Measurements from ENCODE around the gene CALR. TPM values are rescaled to one million over a fixed set of nuclear protein-coding genes. Genes with fewer than 3 reads are reported as not detected.

Gene CALR
- total RNA-seq, 3 donors from 2014 or later (not counting 1 experiment from before 2014, with no cell fraction given): 588 to 813 (median 763) TPM

DNA sequence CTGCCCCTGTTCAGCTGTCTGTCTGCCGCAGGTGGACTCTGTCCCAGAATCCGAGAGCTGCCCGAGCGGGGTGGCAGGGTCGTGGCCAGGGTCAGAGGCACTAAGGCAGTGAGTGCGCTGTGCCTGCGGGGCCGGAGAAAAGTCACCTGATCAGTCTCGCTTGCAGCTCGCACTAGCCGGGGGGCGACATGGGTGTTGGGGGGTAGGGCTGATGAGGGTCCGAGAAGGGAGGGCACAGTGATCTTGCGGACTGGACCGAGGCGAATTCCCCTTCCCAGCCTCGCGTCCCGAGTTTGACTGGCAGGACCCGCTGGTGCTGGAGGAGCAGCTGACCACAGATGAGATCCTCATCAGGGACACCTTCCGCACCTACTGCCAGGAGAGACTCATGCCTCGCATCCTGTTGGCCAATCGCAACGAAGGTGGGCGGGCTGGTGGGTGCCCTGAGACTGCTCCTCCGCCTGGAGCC, 46.8 kb upstream of the CALR start:
- DNase-seq: no peak
- no peaks in the 10 kb centered on the region for H3K9me3 ChIP-seq (ENCODE audit: control insufficient read depth, insufficient read depth, low read length)
- Mint-ChIP-seq H3K36me3 (peaks cover 14% of the 10 kb centered on the region), H3K4me1 (peaks cover 9 to 23% of the 10 kb centered on the region in 2 donors), H3K27ac (peak overlapping the region; percentile 90 to 93), H3K27me3 (ENCODE audit: low read depth in 2 of 2) (no peaks in the 10 kb centered on the region), H3K4me3 (peak overlapping the region; percentile 96), H3K9me3 (no peaks in the 10 kb centered on the region)
- H3K36me3 ChIP-seq (ENCODE audit: control insufficient read depth, insufficient read depth, low read length): peaks cover 17% of the 10 kb centered on the region
- peak overlapping the region; percentile 72 for H3K27ac ChIP-seq (ENCODE audit: low read length)
- TF ChIP-seq, protein P1, sequence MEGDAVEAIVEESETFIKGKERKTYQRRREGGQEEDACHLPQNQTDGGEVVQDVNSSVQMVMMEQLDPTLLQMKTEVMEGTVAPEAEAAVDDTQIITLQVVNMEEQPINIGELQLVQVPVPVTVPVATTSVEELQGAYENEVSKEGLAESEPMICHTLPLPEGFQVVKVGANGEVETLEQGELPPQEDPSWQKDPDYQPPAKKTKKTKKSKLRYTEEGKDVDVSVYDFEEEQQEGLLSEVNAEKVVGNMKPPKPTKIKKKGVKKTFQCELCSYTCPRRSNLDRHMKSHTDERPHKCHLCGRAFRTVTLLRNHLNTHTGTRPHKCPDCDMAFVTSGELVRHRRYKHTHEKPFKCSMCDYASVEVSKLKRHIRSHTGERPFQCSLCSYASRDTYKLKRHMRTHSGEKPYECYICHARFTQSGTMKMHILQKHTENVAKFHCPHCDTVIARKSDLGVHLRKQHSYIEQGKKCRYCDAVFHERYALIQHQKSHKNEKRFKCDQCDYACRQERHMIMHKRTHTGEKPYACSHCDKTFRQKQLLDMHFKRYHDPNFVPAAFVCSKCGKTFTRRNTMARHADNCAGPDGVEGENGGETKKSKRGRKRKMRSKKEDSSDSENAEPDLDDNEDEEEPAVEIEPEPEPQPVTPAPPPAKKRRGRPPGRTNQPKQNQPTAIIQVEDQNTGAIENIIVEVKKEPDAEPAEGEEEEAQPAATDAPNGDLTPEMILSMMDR (IDR thresholded peaks at IDR 0.05): no peak
- no peaks in the 10 kb centered on the region for H3K27me3 ChIP-seq (ENCODE audit: control insufficient read depth, insufficient read depth, low read length)
- 12% methylated on average over 26 of the region's 26 CpGs for WGBS (ENCODE audit: insufficient coverage)
- peaks cover 18% of the 10 kb centered on the region for H3K4me1 ChIP-seq (ENCODE audit: control insufficient read depth, insufficient read depth, low read length)
- H3K4me3 ChIP-seq (ENCODE audit: low read length): peak overlapping the region; percentile 87
- intact Hi-C loops (cut with micrococcal nuclease): loop anchor here (2.0 kb wide), 2 partner anchors 27 to 47 kb away; partner anchors contain the start of genes CALR and SYCE2
- ATAC-seq: no peak

DNA sequence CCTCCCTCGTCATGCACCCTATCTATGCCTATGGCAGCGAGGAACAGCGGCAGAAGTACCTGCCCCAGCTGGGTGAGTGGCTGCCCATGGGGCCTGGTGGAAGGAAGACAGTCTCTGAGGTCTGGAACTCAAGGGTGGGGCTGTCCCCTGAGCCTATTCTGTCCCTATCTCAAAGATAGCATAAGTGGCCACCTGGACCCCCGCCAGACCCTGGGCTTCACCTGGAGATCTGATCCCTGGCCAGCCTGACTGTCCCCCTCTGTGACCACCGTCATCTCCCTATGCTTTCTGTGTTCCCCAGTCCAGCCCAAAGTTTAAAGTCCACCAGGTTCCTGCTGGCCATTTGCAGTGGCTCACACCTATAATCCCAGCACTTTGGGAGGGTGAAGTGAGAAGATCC, 44.8 kb upstream of the CALR start:
- Histone ChIP-seq H3K4me1 (ENCODE audit: control insufficient read depth, insufficient read depth, low read length) (peaks cover 18% of the 10 kb centered on the region), H3K27me3 (ENCODE audit: control insufficient read depth, insufficient read depth, low read length) (no peaks in the 10 kb centered on the region), H3K27ac (ENCODE audit: low read length) (no peak overlapping the region), H3K4me3 (ENCODE audit: low read length) (no peak overlapping the region), H3K9me3 (ENCODE audit: control insufficient read depth, insufficient read depth, low read length) (no peaks in the 10 kb centered on the region), H3K36me3 (ENCODE audit: control insufficient read depth, insufficient read depth, low read length) (peaks cover 30% of the 10 kb centered on the region)
- Mint-ChIP-seq H3K4me1 (peaks cover 9 to 22% of the 10 kb centered on the region in 2 donors), H3K27ac (no peak overlapping the region), H3K9me3 (no peaks in the 10 kb centered on the region), H3K36me3 (peaks cover 14% of the 10 kb centered on the region), H3K4me3 (peak overlapping the region; percentile 45), H3K27me3 (ENCODE audit: low read depth in 2 of 2) (no peaks in the 10 kb centered on the region)
- 97% methylated on average over 5 of the region's 5 CpGs for WGBS (ENCODE audit: insufficient coverage)
- TF ChIP-seq, protein P1 (IDR thresholded peaks at IDR 0.05): no peak
- DNase-seq (no peak), ATAC-seq (no peak)
- intact Hi-C loops (cut with micrococcal nuclease): no loop called here

DNA sequence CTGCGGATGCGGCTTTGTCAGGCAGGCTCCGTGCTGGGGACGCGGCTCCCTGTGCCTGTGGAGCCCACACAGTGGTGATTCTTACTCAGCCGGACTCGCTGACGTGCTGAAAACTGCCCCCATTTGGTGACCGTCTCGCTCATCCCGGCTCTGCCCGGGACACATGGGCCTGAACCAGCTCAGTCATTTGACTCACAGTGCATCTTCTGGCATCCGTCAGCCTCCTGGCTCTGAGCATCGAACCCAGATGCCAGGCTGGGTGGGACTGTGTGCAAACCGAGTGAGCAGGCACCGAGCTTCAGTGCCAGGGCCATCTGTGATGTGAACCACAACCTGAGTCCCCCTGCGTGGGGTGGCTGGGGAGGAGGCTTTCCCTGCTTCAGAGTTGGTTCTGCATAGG, 41.9 kb upstream of the CALR start:
- Histone ChIP-seq H3K4me3 (ENCODE audit: low read length) (no peak overlapping the region), H3K27me3 (ENCODE audit: control insufficient read depth, insufficient read depth, low read length) (no peaks in the 10 kb centered on the region), H3K36me3 (ENCODE audit: control insufficient read depth, insufficient read depth, low read length) (peaks cover 36% of the 10 kb centered on the region), H3K27ac (ENCODE audit: low read length) (no peak overlapping the region), H3K9me3 (ENCODE audit: control insufficient read depth, insufficient read depth, low read length) (no peaks in the 10 kb centered on the region), H3K4me1 (ENCODE audit: control insufficient read depth, insufficient read depth, low read length) (peaks cover 14% of the 10 kb centered on the region)
- no peaks in the 10 kb centered on the region for H3K27me3 Mint-ChIP-seq (ENCODE audit: low read depth in 2 of 2)
- 97% methylated on average over 17 of the region's 17 CpGs for WGBS (ENCODE audit: insufficient coverage)
- ATAC-seq: no peak
- H3K4me3 Mint-ChIP-seq: no peak overlapping the region
- peaks cover 14% of the 10 kb centered on the region for H3K36me3 Mint-ChIP-seq
- H3K27ac Mint-ChIP-seq: no peak overlapping the region
- intact Hi-C loops (cut with micrococcal nuclease): no loop called here
- no peak for DNase-seq
- TF ChIP-seq, protein P1 (IDR thresholded peaks at IDR 0.05): no peak
- peaks cover 0 to 10% of the 10 kb centered on the region in 2 donors for H3K4me1 Mint-ChIP-seq
- H3K9me3 Mint-ChIP-seq: no peaks in the 10 kb centered on the region
